WTC11 (cell line): ENCODE data around the gene PTPRT. TPM values are rescaled to one million over a fixed set of nuclear protein-coding genes. Genes with fewer than 3 reads are reported as not detected.

Experiments used
- ATAC-seq: fragments of 200-7000 bp; cut with Tn5 transposase; 2 replicates; pipeline ENCODE4 v1.10.0; 2021; ENCODE audit warnings: mild to moderate bottlenecking, moderate library complexity
- CTCF ChIA-PET: fragments of 300-600 bp; sonication (Branson Sonifier 250); formaldehyde crosslinking; loops from one replicate; lab custom pipeline; 2021; ENCODE audit warnings: antibody characterized with exemption; lab: Charles Lee
- POLR2A ChIA-PET: fragments of 350-600 bp; sonication (Branson Sonifier 250); formaldehyde crosslinking; loops from one replicate; lab custom pipeline; 2021; ENCODE audit warnings: antibody characterized with exemption; lab: Charles Lee
- DNase-seq: peaks from one replicate; pipeline ENCODE4 v3.0.0; 2021; ENCODE audit warnings: low spot score
- H3K27ac Mint-ChIP-seq: 2 replicates; pipeline ENCODE4 v1.8.0; 2021; ENCODE audit warnings: mixed read lengths
- H3K27me3 Mint-ChIP-seq: 2 replicates; pipeline ENCODE4 v1.8.0; 2021; ENCODE audit warnings: low read depth, mild to moderate bottlenecking, moderate library complexity, mixed read lengths
- H3K36me3 Mint-ChIP-seq: 2 replicates; pipeline ENCODE4 v1.8.0; 2021; ENCODE audit warnings: mixed read lengths
- H3K4me1 Mint-ChIP-seq: 2 replicates; pipeline ENCODE4 v1.8.0; 2022; ENCODE audit warnings: mixed read lengths
- H3K4me3 Mint-ChIP-seq: 2 replicates; pipeline ENCODE4 v1.8.0; 2021; ENCODE audit warnings: mild to moderate bottlenecking, moderate library complexity, mixed read lengths
- H3K9me3 Mint-ChIP-seq: 2 replicates; pipeline ENCODE4 v1.8.0; 2021; ENCODE audit warnings: mixed read lengths
- ATF1 ChIP-seq: sonication (generic); formaldehyde crosslinking; IDR thresholded peaks from 2 replicates; pipeline ENCODE4 v1.8.1; 2023; ENCODE audit warnings: mild to moderate bottlenecking, moderate library complexity, missing genetic modification reagents
- CDX4 ChIP-seq: fragments of 250-450 bp; sonication (Bioruptor Pico); IDR thresholded peaks from 2 replicates; pipeline ENCODE4 v1.9.0; 2021; ENCODE audit warnings: moderate library complexity, mild to moderate bottlenecking, inconsistent platforms, borderline replicate concordance
- CREM ChIP-seq: sonication (generic); formaldehyde crosslinking; IDR thresholded peaks from 2 replicates; pipeline ENCODE4 v1.8.1; 2022; ENCODE audit warnings: mild to moderate bottlenecking, missing genetic modification reagents, moderate library complexity
- EMX1 ChIP-seq: fragments of 250-450 bp; sonication (Bioruptor Pico); IDR thresholded peaks from 2 replicates; pipeline ENCODE4 v1.8.0; 2021; ENCODE audit warnings: mild to moderate bottlenecking
- ESRRA ChIP-seq: sonication (generic); formaldehyde crosslinking; IDR thresholded peaks from 2 replicates; pipeline ENCODE4 v1.8.1; 2022; ENCODE audit warnings: mild to moderate bottlenecking, missing genetic modification reagents, borderline replicate concordance
- KAT7 ChIP-seq: sonication (generic); formaldehyde crosslinking; IDR thresholded peaks from 2 replicates; pipeline ENCODE4 v1.8.1; 2023; ENCODE audit warnings: missing genetic modification reagents, mild to moderate bottlenecking, borderline replicate concordance
- MXD4 ChIP-seq: fragments of 250-450 bp; sonication (Bioruptor Pico); IDR thresholded peaks from 2 replicates; pipeline ENCODE4 v1.8.0; 2021; ENCODE audit warnings: mild to moderate bottlenecking, moderate library complexity, borderline replicate concordance
- MYBL2 ChIP-seq: sonication (generic); formaldehyde crosslinking; IDR thresholded peaks from 2 replicates; pipeline ENCODE4 v1.8.1; 2023; ENCODE audit warnings: mild to moderate bottlenecking, moderate library complexity, missing genetic modification reagents
- NFATC4 ChIP-seq: fragments of 250-450 bp; sonication (Bioruptor Pico); IDR thresholded peaks from 2 replicates; pipeline ENCODE4 v1.9.0; 2021; ENCODE audit warnings: mild to moderate bottlenecking
- NR1H2 ChIP-seq: sonication (generic); formaldehyde crosslinking; IDR thresholded peaks from 2 replicates; pipeline ENCODE4 v1.9.0; 2021; ENCODE audit warnings: mild to moderate bottlenecking, moderate library complexity, missing genetic modification reagents
- OVOL2 ChIP-seq: fragments of 250-450 bp; sonication (Bioruptor Pico); IDR thresholded peaks from 2 replicates; pipeline ENCODE4 v1.9.0; 2021; ENCODE audit warnings: mild to moderate bottlenecking, borderline replicate concordance
- PREB ChIP-seq: sonication (generic); formaldehyde crosslinking; IDR thresholded peaks from 2 replicates; pipeline ENCODE4 v1.8.1; 2022; ENCODE audit warnings: mild to moderate bottlenecking, missing genetic modification reagents, moderate library complexity, borderline replicate concordance
- RELA ChIP-seq: sonication (generic); formaldehyde crosslinking; IDR thresholded peaks from 2 replicates; pipeline ENCODE4 v1.8.1; 2022; ENCODE audit warnings: missing genetic modification reagents, mild to moderate bottlenecking, borderline replicate concordance
- RORB ChIP-seq: fragments of 250-450 bp; sonication (Bioruptor Pico); IDR thresholded peaks from 2 replicates; pipeline ENCODE4 v1.9.0; 2021; ENCODE audit warnings: mild to moderate bottlenecking
- SMAD4 ChIP-seq: sonication (generic); formaldehyde crosslinking; IDR thresholded peaks from 2 replicates; pipeline ENCODE4 v1.8.0; 2022; ENCODE audit warnings: mild to moderate bottlenecking, missing genetic modification reagents
- SOX15 ChIP-seq: fragments of 250-450 bp; sonication (Bioruptor Pico); IDR thresholded peaks from 2 replicates; pipeline ENCODE4 v1.9.0; 2021; ENCODE audit warnings: mild to moderate bottlenecking
- SP1 ChIP-seq: sonication (generic); formaldehyde crosslinking; conservative IDR thresholded peaks from 2 replicates; pipeline ENCODE4 v1.8.1; 2022; ENCODE audit warnings: missing genetic modification reagents
- TEAD1 ChIP-seq: sonication (generic); formaldehyde crosslinking; IDR thresholded peaks from 2 replicates; pipeline ENCODE4 v1.8.0; 2022; ENCODE audit warnings: mild to moderate bottlenecking, missing genetic modification reagents
- TP53 ChIP-seq: sonication (generic); formaldehyde crosslinking; IDR thresholded peaks from 2 replicates; pipeline ENCODE4 v1.8.1; 2023; ENCODE audit warnings: mild to moderate bottlenecking, missing genetic modification reagents
- ZNF121 ChIP-seq: sonication (generic); formaldehyde crosslinking; IDR thresholded peaks from 2 replicates; pipeline ENCODE4 v1.8.0; 2023; ENCODE audit warnings: missing genetic modification reagents
- ZNF232 ChIP-seq: sonication (generic); formaldehyde crosslinking; IDR thresholded peaks from 2 replicates; pipeline ENCODE4 v1.8.0; 2022; ENCODE audit warnings: mild to moderate bottlenecking, missing genetic modification reagents
- ZNF317 ChIP-seq: sonication (generic); formaldehyde crosslinking; IDR thresholded peaks from 2 replicates; pipeline ENCODE4 v1.8.1; 2023; ENCODE audit warnings: low read depth, mild to moderate bottlenecking, moderate library complexity, missing genetic modification reagents, borderline replicate concordance
- ZNF396 ChIP-seq: fragments of 250-450 bp; sonication (Bioruptor Pico); IDR thresholded peaks from 2 replicates; pipeline ENCODE4 v1.8.0; 2021; ENCODE audit warnings: mild to moderate bottlenecking, moderate library complexity, borderline replicate concordance
- total RNA-seq: library from RNA; stranded (reverse); gene quantifications from 3 replicates; pipeline ENCODE4 v1.2.3, GENCODE V29; 2021
- TF ChIP-seq, protein P1 (sequence below): fragments of 200-600 bp; IDR thresholded peaks from 2 replicates; pipeline ENCODE4 v1.8.0; 2022; ENCODE audit warnings: antibody characterized with exemption
- TF ChIP-seq, protein P2 (sequence below): sonication (generic); formaldehyde crosslinking; IDR thresholded peaks from 2 replicates; pipeline ENCODE4 v1.8.1; 2022; ENCODE audit warnings: missing genetic modification reagents, borderline replicate concordance
- TF ChIP-seq, protein P3 (sequence below): sonication (generic); formaldehyde crosslinking; IDR thresholded peaks from 2 replicates; pipeline ENCODE4 v1.8.0; 2022; ENCODE audit warnings: mild to moderate bottlenecking, missing genetic modification reagents

The PTPRT gene
- total RNA-seq, 1 experiment from 2014 or later: 1.1 TPM

DNA sequence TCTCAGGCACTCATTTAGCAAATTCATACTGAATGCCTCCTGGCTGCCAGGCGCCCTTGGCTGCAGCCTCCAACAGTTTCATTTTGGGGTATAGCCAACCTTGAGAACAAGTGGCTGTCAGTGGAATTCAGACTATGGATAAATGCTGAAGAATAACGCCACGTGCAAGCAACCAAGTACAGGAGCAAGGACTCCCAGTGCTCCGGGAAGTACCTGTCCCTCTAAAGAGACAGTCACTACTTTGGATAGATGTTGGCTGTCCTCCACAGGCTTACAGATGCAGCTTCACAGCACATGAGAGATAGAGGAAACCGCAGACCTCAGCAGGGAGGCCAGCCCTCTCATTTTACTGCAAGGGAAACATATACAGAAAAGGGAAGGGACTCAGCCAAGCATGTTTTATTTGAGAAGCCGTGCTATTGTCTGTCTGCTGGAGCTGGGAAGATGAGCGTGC, 658.2 kb downstream of the PTPRT start:
- Mint-ChIP-seq H3K27ac (no peak overlapping the region), H3K27me3 (no peaks in the 10 kb centered on the region; the same call in 1 of the 2 replicates), H3K4me1 (peaks cover 7% of the 10 kb centered on the region; the same call in 1 of the 2 replicates), H3K36me3 (no peaks in the 10 kb centered on the region), H3K9me3 (no peaks in the 10 kb centered on the region), H3K4me3 (no peak overlapping the region)
- DNase-seq (no peak), ATAC-seq (no peak)
- POLR2A ChIA-PET: no interaction called here
- TF ChIP-seq RELA (CRISPR knock-in tag): no peak
- no peak for TF ChIP-seq ZNF396 (CRISPR knock-in tag)
- no peak for TF ChIP-seq ESRRA (CRISPR knock-in tag)
- TF ChIP-seq SP1: no peak
- TF ChIP-seq, all 79 proteins: peak for 0
- CTCF ChIA-PET: interaction anchor here (0.6 to 1.5 kb wide), 16 partner anchors 9 to 1076 kb away, joined by 3 to 10 read pairs (median 3); no protein-coding TSS in a partner anchor

GRCh38 chr20:42530855-42531448, 658.8 kb downstream of the PTPRT start:
- no peak overlapping the region for H3K27ac Mint-ChIP-seq
- TF ChIP-seq ZNF121 (CRISPR knock-in tag): no peak
- TF ChIP-seq, protein P1, sequence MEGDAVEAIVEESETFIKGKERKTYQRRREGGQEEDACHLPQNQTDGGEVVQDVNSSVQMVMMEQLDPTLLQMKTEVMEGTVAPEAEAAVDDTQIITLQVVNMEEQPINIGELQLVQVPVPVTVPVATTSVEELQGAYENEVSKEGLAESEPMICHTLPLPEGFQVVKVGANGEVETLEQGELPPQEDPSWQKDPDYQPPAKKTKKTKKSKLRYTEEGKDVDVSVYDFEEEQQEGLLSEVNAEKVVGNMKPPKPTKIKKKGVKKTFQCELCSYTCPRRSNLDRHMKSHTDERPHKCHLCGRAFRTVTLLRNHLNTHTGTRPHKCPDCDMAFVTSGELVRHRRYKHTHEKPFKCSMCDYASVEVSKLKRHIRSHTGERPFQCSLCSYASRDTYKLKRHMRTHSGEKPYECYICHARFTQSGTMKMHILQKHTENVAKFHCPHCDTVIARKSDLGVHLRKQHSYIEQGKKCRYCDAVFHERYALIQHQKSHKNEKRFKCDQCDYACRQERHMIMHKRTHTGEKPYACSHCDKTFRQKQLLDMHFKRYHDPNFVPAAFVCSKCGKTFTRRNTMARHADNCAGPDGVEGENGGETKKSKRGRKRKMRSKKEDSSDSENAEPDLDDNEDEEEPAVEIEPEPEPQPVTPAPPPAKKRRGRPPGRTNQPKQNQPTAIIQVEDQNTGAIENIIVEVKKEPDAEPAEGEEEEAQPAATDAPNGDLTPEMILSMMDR: peak; percentile 34
- no peak for TF ChIP-seq NR1H2
- no peak for TF ChIP-seq RORB (CRISPR knock-in tag)
- TF ChIP-seq, protein P2, sequence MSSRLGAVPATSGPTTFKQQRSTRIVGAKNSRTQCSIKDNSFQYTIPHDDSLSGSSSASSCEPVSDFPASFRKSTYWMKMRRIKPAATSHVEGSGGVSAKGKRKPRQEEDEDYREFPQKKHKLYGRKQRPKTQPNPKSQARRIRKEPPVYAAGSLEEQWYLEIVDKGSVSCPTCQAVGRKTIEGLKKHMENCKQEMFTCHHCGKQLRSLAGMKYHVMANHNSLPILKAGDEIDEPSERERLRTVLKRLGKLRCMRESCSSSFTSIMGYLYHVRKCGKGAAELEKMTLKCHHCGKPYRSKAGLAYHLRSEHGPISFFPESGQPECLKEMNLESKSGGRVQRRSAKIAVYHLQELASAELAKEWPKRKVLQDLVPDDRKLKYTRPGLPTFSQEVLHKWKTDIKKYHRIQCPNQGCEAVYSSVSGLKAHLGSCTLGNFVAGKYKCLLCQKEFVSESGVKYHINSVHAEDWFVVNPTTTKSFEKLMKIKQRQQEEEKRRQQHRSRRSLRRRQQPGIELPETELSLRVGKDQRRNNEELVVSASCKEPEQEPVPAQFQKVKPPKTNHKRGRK: no peak
- TF ChIP-seq KAT7 (CRISPR knock-in tag): no peak
- TF ChIP-seq SMAD4 (CRISPR knock-in tag): no peak
- TF ChIP-seq MXD4 (CRISPR knock-in tag): no peak
- TF ChIP-seq, all 79 proteins: peak for 1
- Mint-ChIP-seq H3K9me3 (no peaks in the 10 kb centered on the region), H3K27me3 (no peaks in the 10 kb centered on the region; the same call in 1 of the 2 replicates), H3K4me3 (no peak overlapping the region), H3K36me3 (no peaks in the 10 kb centered on the region), H3K4me1 (peaks cover 12% of the 10 kb centered on the region; the same call in 1 of the 2 replicates)
- DNase-seq (peak; percentile 25), ATAC-seq (peak; percentile 46; the same call in 1 of the 2 replicates)
- ChIA-PET CTCF (interaction anchor here (0.6 to 1.5 kb wide), 17 partner anchors 9 to 1075 kb away, joined by 3 to 10 read pairs (median 3); no protein-coding TSS in a partner anchor), POLR2A (no interaction called here)

- ATAC-seq: no peak
- Mint-ChIP-seq H3K27ac (no peak overlapping the region), H3K27me3 (no peaks in the 10 kb centered on the region; the same call in 1 of the 2 replicates), H3K9me3 (no peaks in the 10 kb centered on the region), H3K4me1 (peaks cover 16% of the 10 kb centered on the region), H3K4me3 (no peak overlapping the region), H3K36me3 (no peaks in the 10 kb centered on the region)
- CTCF ChIA-PET: interaction anchor here (0.9 to 1.5 kb wide), 11 partner anchors 10 to 567 kb away, joined by 3 to 10 read pairs (median 3); no protein-coding TSS in a partner anchor
- no peak for DNase-seq
- POLR2A ChIA-PET: no interaction called here
- TF ChIP-seq, protein P1: no peak; the same call in 1 of the 2 replicates
- TF ChIP-seq PREB (CRISPR knock-in tag): no peak
- TF ChIP-seq ZNF232 (CRISPR knock-in tag): no peak
- TF ChIP-seq NFATC4 (CRISPR knock-in tag): no peak
- no peak for TF ChIP-seq ZNF317 (CRISPR knock-in tag)
- no peak for TF ChIP-seq CREM (CRISPR knock-in tag)
- TF ChIP-seq MYBL2 (CRISPR knock-in tag): no peak
- no peak for TF ChIP-seq TP53 (CRISPR knock-in tag)
- no peak for TF ChIP-seq CDX4 (CRISPR knock-in tag)
- no peak for TF ChIP-seq EMX1
- no peak for TF ChIP-seq SOX15
- TF ChIP-seq OVOL2 (CRISPR knock-in tag): no peak
- no peak for TF ChIP-seq TEAD1 (CRISPR knock-in tag)
- TF ChIP-seq, protein P3, sequence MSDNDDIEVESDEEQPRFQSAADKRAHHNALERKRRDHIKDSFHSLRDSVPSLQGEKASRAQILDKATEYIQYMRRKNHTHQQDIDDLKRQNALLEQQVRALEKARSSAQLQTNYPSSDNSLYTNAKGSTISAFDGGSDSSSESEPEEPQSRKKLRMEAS: no peak
- TF ChIP-seq ATF1 (CRISPR knock-in tag): no peak
- TF ChIP-seq KAT7 (CRISPR knock-in tag): no peak
These were observed 659.5 kb downstream of the PTPRT start for GRCh38 chr20:42530191-42530590.
